ENCODE data around the gene SPAG16.
"Not testable (repeated sequence)": the region's sequence is repeated elsewhere in the genome, so short reads cannot be mapped to it uniquely, and the experiment has no call there.

SPAG16 gene

DNA sequence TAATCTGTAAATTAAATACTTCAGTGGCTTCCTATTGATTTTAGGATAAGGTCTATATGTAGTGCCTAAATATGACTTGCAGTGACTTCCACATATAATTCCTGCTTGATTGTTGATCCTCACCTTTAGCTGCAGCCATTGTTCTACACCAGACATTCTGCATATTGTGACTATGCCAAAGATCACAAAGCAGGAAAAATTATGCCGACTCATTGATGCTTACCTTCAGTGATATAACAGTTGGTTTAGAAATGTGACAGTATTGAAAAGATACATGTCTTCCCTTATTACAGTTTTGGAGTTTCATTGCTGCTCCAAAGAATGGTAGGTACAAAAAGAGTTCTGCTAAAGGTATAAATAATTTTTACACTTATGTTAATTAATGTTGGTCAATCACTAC is 12.3 kb upstream of the SPAG16 start:
- no peak for DNase-seq (ENCODE audit: low spot score)

GRCh38 chr2:213274143-213274542 is 10.1 kb upstream of the SPAG16 start:
- DNase-seq (ENCODE audit: low spot score): no peak

GRCh38 chr2:213275265-213275664 is 9.0 kb upstream of the SPAG16 start:
- DNase-seq (ENCODE audit: low spot score): no peak

DNA sequence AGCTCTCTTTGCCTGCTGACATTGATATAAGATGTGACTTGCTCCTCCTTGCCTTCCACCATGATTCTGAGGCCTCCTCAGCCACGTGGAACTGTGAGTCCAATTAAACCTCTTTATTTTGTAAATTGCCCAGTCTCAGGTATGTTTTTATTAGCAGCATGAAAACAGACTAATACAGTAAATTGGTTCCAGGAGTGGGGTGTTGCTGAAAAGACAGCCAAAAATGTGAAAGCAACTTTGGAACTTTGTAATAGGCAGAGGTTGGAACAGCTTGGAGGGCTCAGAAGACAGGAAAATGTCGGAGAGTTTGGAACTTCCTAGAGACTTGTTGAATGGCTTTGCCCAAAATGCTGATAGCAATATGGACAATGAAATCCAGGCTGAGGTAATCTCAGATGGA is 7.1 kb upstream of the SPAG16 start:
- not testable (repeated sequence) for DNase-seq (ENCODE audit: low spot score)

- DNase-seq (ENCODE audit: low spot score): no peak
Measured at GRCh38 chr2:213279116-213279620, 5.1 kb upstream of the SPAG16 start.

DNA sequence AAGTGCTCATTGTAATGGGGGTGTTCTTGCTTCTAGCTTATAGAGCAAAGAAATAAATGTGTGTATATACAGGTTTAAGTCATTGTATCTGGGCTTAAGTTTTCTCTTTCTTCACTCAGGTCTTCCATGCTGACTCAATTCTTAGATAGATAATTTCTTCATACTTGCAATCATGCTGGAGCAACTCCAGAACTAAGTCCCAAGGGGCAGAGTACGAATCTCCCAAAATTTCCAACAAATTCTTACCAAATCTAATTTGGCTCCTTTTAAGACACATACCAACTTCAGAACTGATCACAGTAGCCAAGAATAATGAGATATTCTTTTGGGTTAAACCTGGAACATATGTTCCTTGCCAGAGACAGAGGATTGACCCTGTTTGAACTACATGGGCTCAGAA is 4.3 kb upstream of the SPAG16 start:
- no peak for DNase-seq (ENCODE audit: low spot score)

DNA sequence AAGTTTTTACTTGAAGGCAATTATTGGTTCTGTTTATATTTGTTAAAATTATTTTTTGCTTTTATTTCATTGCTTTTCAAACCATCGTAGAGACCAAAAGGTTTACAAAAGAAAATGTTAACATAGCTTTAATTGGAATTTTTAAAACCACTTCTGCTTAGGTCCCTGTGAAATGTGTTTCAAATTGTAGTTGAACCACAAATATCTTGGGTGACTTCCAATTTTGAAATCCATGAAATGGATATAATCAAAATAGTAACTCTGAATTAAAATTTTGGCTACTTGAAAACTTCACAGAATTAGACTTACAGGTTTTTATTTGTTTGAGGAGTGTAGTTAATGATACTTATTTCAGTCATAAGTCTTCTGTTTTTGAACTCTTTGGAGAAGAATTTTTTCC is 3.1 kb upstream of the SPAG16 start:
- DNase-seq (ENCODE audit: low spot score): no peak

- peak; percentile 18 for DNase-seq (ENCODE audit: low spot score)
Measured at GRCh38 chr2:213285404-213285803, 1.1 kb downstream of the SPAG16 start.

DNA sequence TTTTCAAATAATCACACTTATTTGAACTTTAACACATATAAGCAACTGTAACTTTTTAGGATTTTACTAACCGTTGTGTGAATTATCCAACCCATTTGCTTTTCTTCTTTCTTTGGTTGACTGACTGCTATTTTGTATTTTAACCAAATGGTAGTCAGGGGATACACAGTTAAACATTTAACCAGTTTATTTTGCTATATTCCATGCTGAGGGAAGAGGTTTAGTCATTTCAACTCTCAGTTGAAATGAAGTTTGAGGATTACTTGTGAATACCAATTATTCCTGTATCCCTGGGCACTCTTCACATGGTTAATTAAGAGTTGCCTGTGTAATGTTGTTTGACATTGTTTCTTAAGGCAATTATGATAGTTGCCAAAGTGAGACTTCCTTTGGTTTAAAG is 1.9 kb downstream of the SPAG16 start:
- no peak for DNase-seq (ENCODE audit: low spot score)

DNA sequence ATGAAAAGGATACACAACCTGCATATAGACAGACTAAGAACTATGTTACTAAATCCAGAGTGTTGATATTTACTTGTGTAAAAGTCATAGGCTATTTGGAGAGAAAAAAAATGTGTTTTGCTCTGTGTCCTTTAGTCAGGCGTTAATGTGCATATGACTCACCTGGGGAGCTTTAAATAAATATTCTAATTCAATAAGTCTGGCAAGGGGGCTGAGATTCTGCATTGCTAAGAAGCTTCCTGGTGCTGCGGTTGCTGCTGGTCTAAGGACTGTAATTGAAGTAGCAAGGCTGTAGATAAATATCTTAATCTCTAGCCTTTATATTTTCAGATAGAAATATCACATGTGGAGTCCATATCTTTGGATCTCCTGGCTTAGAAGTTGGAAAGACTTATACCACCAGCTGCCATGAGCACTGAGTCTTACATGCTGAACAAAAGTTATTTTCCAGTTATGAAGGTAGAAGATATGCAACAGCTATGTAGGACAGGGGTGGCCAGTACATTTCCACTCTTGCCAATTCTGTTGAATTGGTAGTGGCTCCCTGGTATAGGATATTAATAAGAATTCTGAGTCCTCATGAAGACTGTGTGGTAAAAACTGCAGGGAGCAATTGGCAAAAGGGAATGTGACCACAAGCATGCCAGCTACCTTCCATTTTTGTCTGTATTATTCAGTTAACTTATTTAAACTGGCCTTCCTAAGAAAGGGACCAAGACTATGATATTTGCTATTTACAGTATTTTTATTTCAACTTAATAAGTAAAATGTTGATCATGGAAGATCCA is 4.8 kb downstream of the SPAG16 start:
- no peak for DNase-seq (ENCODE audit: low spot score)

GRCh38 chr2:213290501-213290900 is 6.2 kb downstream of the SPAG16 start:
- DNase-seq (ENCODE audit: low spot score): no peak

- no peak for DNase-seq (ENCODE audit: low spot score)
Measured at GRCh38 chr2:213296270-213296669, 12.0 kb downstream of the SPAG16 start.

DNA sequence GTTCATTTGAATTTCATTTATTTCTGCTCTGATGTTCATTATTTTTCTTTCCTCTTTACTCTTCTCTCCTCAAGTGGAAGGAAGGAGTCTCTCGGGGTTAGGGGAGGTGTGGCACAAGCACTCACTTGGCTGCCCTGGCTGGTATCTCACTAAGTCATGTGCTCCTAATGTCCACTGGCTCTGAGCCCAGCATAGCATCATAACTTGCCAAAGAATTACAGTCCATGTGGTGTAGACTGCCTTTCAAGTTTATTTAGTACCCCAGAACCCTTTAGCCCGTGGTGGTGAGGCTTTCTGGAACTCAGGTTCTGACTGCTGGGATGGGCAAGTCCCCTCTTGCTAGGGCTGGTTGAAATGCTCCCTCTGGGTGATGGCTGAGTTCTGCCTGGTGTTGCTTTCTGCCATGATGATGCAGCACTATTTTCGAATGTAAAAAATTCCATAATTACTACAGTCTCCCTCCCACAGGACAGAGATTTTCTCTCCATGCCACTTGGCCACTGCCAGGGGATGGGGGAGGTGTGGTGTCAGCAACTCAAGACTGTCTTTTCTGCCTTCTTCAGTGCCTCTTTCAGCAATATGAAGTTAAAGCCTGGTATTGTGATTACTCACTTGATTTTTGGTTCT is 22.2 kb downstream of the SPAG16 start:
- DNase-seq (ENCODE audit: low spot score): no peak

- no peak for DNase-seq (ENCODE audit: low spot score)
Measured at GRCh38 chr2:213315168-213315876, 31.1 kb downstream of the SPAG16 start.

DNA sequence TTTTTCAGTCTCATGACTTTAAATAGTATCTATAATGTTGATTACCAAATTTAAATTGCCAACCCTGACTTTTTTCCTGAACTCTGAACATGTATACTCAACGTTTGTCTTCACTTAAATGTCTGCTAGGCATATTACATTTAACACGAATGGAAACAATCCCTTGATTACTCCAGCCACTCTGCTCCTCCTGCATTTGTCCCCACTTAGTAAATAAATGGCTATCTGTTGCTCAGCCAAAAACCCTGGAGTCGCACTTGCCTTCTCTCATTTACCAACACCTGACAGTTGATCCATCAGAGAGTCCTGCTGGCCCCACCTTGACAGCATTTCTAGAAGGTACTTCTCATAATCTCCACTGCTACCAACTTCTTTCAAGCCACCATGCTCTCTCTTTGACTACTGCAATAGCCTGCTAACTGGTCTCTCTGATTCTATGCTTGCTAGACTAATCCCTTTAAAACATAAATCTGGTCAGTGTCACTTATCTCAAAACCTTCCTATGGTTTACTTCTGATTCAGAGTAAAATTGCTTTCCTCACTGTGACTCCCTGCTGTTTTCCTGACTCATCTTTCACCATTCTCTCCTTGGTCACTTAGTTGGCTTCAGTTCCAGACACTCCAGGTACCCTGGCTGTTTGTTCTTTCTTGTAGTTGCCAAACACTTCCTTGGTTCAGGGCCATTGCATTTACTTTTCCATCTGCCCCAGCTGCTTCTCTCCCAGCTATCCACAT is 31.9 kb downstream of the SPAG16 start:
- peak; percentile 42 for DNase-seq (ENCODE audit: low spot score)

GRCh38 chr2:213317929-213318328 is 33.7 kb downstream of the SPAG16 start:
- no peak for DNase-seq (ENCODE audit: low spot score)

DNA sequence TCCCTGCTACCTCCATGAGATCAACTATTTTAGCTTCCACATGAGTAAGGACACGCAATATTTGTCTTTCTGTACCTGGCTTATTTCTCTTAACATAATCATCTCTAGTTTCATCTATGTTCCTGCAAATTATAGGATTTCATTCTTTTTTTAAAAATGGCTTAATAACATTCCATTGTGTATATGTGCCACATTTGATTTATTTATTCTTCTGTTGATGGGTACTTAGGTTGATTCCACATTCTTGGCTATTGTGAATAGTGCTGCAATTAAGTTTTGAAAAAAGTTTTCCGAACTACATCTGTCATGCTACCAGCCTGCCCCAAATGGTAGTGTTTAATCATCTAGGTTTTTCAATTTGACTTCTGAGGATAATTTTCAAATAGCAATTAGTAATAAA is 36.3 kb downstream of the SPAG16 start:
- no peak for DNase-seq (ENCODE audit: low spot score)

DNA sequence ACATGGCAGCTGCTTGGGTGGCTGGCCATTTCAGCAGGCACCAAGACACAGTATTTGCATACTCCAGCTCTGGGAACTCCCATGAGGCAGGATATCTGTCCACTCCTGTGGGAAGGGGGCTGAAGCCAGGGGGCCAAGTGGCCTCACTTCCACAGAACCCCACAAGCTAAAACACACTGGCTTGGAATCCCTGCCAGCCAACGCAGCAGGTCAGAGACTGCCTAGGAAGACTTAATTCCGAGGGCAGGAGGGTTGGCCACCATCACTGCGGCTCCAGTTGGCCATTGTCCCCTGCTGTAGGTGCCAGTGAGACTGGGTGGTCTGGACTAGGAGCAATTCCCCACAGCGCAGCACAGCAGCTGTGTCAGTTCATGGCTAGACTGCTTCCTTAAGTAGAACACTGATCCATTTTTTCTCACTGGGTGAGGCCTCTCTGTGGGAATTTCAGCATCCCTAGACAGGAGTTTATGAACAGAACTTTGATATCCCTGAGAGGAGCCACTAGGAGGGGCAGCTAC is 52.0 kb downstream of the SPAG16 start:
- DNase-seq (ENCODE audit: low spot score): no peak

- DNase-seq (ENCODE audit: low spot score): no peak
Measured at GRCh38 chr2:213353419-213353818, 69.2 kb downstream of the SPAG16 start.

GRCh38 chr2:213376644-213377043 is 92.4 kb downstream of the SPAG16 start:
- DNase-seq (ENCODE audit: low spot score): no peak

GRCh38 chr2:213407027-213407426 is 122.8 kb downstream of the SPAG16 start:
- DNase-seq (ENCODE audit: low spot score): not testable (repeated sequence)

Data from RKO (cell line).